Measurements from ENCODE around the gene IRF7.

Gene IRF7

GRCh38 chr11:630871-631270, 15.1 kb upstream of the IRF7 start:
- peaks cover 3% of the 10 kb centered on the region for H3K9me3 Mint-ChIP-seq
- ATAC-seq = no peak
- H3K4me1 Mint-ChIP-seq = peaks cover 26% of the 10 kb centered on the region
- H3K27me3 Mint-ChIP-seq = peaks cover 25% of the 10 kb centered on the region
- no peak overlapping the region for H3K27ac Mint-ChIP-seq
- H3K36me3 Mint-ChIP-seq = peaks cover 7% of the 10 kb centered on the region
- H3K4me3 Mint-ChIP-seq = no peak overlapping the region

DNA sequence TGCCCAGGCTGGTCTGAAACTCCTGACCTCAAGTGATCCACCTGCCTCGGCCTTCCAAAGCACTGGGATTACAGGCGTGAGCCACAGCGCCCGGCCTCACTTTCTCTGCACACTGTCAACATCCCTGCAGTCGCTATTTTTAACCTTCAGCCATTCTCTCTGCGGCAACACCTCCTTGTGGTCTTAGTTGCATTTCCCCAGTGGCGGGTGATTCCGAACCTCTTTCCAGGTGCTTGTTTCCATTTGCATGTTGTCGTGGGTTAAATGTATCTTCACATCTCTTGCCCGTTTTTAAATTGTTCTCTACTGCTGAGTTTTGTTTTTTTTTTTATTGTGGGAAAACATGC, 13.5 kb upstream of the IRF7 start:
- Mint-ChIP-seq H3K27me3 (peaks cover 30% of the 10 kb centered on the region), H3K4me3 (peak overlapping the region; percentile 68), H3K9me3 (peaks cover 3% of the 10 kb centered on the region), H3K27ac (peak overlapping the region; percentile 71), H3K36me3 (peaks cover 7% of the 10 kb centered on the region), H3K4me1 (peaks cover 26% of the 10 kb centered on the region)
- ATAC-seq = no peak

DNA sequence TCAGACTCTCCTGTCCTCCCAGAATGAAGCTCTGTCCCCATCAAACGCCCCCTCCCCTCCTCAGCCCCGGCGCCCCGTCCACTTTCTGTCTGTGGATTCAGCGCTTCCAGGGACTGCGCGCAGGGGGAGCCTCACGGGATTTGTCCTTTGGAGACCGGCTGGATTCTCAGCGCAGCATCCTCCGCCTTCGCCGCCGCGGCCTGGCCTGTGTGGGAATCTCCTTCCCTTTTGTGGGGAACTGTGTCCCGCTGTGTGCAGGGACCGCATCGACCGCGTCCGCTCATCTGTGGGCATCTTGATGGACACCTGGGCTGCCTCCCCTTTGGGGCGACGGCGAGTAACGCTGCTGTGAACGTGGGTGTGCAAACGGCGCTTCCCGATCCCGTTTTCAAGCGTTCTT, 12.3 kb upstream of the IRF7 start:
- H3K36me3 Mint-ChIP-seq = peaks cover 13% of the 10 kb centered on the region
- H3K4me3 Mint-ChIP-seq = peak overlapping the region; percentile 68
- ATAC-seq = no peak
- H3K27me3 Mint-ChIP-seq = peaks cover 38% of the 10 kb centered on the region
- no peak overlapping the region for H3K27ac Mint-ChIP-seq
- H3K9me3 Mint-ChIP-seq = peaks cover 3% of the 10 kb centered on the region
- peaks cover 26% of the 10 kb centered on the region for H3K4me1 Mint-ChIP-seq

GRCh38 chr11:627308-627576, 11.5 kb upstream of the IRF7 start:
- Mint-ChIP-seq H3K27ac (no peak overlapping the region), H3K27me3 (peaks cover 41% of the 10 kb centered on the region)
- ATAC-seq = no peak

GRCh38 chr11:626475-627307, 10.9 kb upstream of the IRF7 start, which contains the start of gene SCT:
SCT (minus strand) TSS chr11:627181; CDS start chr11:627143, 38 bp downstream.
- peaks cover 26% of the 10 kb centered on the region for H3K4me1 Mint-ChIP-seq
- H3K27me3 Mint-ChIP-seq = peaks cover 41% of the 10 kb centered on the region
- H3K36me3 Mint-ChIP-seq = peaks cover 26% of the 10 kb centered on the region
- no peak within 1 kb of the TSS for H3K27ac Mint-ChIP-seq
- H3K4me3 Mint-ChIP-seq = no peak within 1 kb of the TSS
- H3K9me3 Mint-ChIP-seq = peaks cover 3% of the 10 kb centered on the region
- ATAC-seq = peak; percentile 6

More at GRCh38 chr11:627308-627576, 11.5 kb upstream of the IRF7 start:
- Mint-ChIP-seq H3K36me3 (peaks cover 21% of the 10 kb centered on the region), H3K4me1 (peaks cover 26% of the 10 kb centered on the region), H3K4me3 (no peak overlapping the region), H3K9me3 (peaks cover 3% of the 10 kb centered on the region)

GRCh38 chr11:625636-626268, 10.0 kb upstream of the IRF7 start:
- Mint-ChIP-seq H3K27ac (no peak overlapping the region), H3K27me3 (peaks cover 41% of the 10 kb centered on the region), H3K4me1 (peaks cover 26% of the 10 kb centered on the region), H3K9me3 (peaks cover 3% of the 10 kb centered on the region), H3K4me3 (no peak overlapping the region), H3K36me3 (peaks cover 26% of the 10 kb centered on the region)
- ATAC-seq = no peak

DNA sequence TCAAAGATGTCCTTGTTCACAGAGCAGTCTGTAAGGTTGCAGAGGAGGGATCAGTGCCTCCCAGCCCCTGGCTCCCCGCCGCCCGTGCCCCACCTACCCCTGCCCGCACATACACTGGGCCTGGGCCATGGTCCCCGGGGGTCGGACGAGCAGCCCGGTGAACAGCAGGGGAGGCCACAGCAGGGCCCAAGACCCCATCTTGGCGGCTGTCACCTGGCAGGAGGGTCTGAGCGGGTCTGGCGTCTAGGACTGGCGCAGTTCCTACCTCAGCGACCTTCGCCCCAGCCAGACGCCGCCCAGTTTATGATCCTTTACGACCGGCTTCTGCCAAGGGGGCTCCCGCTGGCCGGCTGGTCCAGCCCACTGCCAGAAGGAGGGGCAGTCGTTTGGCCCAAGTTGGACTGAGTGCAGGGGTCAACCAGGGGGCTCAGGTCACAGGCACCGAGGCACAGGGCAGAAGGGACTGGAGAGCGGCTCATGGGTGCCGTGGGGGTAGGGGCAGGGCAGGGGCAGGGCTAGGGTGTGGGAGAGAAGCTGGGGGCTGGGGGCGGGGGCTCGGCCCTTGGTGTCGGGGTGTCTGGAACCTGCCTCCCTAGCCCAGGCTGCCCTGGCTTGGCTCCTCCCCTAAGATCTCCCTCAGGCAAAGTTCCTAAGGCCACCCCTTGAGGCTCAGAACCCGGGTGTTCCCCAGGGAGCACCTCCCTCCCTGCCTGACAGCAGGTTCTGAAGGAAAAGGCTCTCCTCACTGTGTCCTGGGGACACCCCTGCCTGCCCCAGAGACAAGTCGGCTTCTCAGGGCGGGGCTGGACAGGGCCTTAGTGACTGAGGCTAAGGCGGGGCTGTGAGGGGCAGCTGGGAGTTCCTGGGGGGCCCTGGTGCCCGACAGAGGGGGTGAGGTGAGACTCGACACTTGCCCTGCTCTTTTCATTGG, 9.2 kb upstream of the IRF7 start, which contains the start of gene CDHR5:
CDHR5 (minus strand) TSS at position 251 of the 931 bp plus-strand sequence; CDS start at position 198, 53 bp downstream.
- peaks cover 3% of the 10 kb centered on the region for H3K9me3 Mint-ChIP-seq
- H3K27ac Mint-ChIP-seq = no peak within 1 kb of the TSS
- peaks cover 26% of the 10 kb centered on the region for H3K36me3 Mint-ChIP-seq
- H3K4me1 Mint-ChIP-seq = peaks cover 26% of the 10 kb centered on the region
- H3K27me3 Mint-ChIP-seq = peaks cover 41% of the 10 kb centered on the region
- H3K4me3 Mint-ChIP-seq = no peak within 1 kb of the TSS
- ATAC-seq = no peak

DNA sequence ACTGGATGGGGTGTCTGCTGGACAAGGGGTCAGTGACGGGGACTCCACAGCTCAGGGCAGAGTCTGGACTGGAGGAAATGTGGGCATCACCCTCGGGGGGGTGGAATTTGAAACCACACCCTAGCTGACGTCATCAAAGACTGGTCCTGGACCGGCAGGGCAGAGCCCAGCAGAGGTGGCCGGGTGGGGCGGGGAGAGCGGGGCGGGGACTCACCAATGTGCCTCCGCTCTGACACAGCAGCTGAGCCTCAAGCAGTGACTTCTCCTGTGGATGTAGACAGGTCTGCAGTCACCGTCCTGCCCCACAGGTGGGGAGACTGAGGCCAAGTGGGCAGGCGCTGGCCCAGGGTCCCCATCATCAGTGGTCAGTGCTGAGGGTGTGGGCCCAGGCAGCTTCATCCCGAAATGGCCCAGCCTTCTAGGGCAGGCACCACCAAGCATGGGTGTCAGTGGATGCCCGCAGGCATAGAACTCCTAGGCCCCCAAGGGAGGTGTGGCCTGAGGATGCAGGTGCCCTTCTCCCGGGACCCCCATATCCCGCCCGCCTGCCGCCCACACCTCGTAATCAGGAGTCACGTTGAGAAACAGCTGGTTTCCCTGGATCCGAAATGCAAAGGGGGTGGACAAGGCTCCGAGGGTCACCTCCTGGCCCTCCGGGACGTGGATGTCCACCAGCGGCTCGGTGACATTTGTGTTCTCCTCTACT, 8.4 kb upstream of the IRF7 start:
- ATAC-seq = no peak

DNA sequence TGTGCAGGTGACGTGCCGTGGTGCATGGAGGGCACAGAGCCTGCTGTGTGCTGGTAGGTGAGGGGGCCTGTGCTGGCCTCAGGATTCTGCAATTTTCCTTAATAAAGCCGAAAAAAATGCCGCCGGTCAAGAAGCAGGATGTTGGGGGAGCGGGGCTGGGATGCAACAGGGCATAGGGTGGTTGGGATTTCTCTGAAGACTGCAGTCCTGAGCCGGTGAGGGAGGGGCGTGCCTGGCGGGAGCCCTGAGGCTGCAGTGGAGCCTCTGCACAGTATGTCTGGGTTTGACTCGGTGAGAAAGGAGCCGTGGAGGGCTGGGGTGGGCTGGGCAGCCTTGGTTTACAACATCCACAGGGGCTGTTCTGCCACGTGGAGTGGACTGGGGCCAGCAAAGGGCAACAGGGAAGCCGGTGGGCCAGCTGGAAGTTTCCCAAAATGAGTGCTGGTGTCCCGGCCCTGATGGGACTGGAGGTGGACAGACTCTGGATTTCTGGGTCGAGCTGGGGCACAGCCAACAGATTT, 7.7 kb upstream of the IRF7 start:
- peaks cover 30% of the 10 kb centered on the region for H3K36me3 Mint-ChIP-seq
- ATAC-seq = no peak
- peaks cover 3% of the 10 kb centered on the region for H3K9me3 Mint-ChIP-seq
- H3K27ac Mint-ChIP-seq = no peak overlapping the region
- H3K4me1 Mint-ChIP-seq = peaks cover 13% of the 10 kb centered on the region
- H3K27me3 Mint-ChIP-seq = peaks cover 32% of the 10 kb centered on the region
- no peak overlapping the region for H3K4me3 Mint-ChIP-seq

More for the DNA sequence above, 8.4 kb upstream of the IRF7 start:
- Mint-ChIP-seq H3K4me1 (peaks cover 21% of the 10 kb centered on the region), H3K4me3 (no peak overlapping the region), H3K9me3 (peaks cover 3% of the 10 kb centered on the region), H3K36me3 (peaks cover 26% of the 10 kb centered on the region), H3K27me3 (peaks cover 39% of the 10 kb centered on the region), H3K27ac (no peak overlapping the region)

- Mint-ChIP-seq H3K9me3 (no peaks in the 10 kb centered on the region), H3K4me3 (no peak overlapping the region), H3K27ac (no peak overlapping the region), H3K27me3 (peaks cover 20% of the 10 kb centered on the region), H3K4me1 (peaks cover 4% of the 10 kb centered on the region), H3K36me3 (peaks cover 26% of the 10 kb centered on the region)
- no peak for ATAC-seq
Measured at GRCh38 chr11:621838-622237, 6.1 kb upstream of the IRF7 start.

DNA sequence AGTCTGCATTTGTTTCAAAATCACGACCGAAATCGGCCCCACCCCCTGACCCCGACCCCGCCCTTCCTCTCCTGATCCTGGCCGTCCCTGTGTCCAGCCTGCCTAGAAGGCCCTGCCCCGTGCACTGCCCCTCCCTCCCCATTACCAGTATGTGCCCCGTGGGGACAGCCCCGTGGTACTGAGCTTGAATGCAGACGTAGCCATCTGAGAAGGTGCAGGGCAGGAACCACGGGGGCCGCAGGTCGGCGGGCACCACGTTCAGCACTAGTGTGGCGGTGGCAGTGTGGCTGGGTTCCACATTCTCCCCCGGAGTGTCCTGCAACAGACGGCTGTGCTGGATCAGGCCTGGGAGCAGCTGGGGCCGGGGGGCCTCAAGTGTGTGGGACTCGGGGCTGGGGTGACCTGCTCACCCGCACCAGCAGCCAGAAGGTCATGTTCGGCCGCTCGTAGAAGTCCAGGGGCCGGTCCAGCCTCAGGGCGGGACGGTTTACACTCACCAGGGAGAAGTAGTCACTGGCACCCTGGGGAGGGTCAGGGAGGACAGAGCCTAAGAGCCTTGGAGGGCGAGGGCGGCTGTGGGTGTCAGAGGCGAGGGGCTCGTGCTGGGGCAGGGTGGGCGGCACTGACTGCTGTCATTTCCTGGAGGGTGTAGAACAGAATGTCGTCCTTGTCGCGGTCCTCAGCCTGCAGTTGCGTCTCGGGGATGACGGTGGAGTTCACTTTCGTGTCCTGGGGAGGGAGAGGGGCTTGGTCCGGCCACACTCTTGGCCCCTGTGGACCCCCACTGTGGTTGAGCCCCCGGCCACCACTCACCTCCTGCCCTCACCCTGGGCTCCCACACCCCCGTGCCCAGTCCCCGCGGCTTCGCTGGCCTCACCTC, 5.4 kb upstream of the IRF7 start:
- H3K4me3 Mint-ChIP-seq = no peak overlapping the region
- H3K4me1 Mint-ChIP-seq = peaks cover 8% of the 10 kb centered on the region
- no peaks in the 10 kb centered on the region for H3K9me3 Mint-ChIP-seq
- peaks cover 26% of the 10 kb centered on the region for H3K36me3 Mint-ChIP-seq
- H3K27me3 Mint-ChIP-seq = peaks cover 20% of the 10 kb centered on the region
- H3K27ac Mint-ChIP-seq = no peak overlapping the region
- ATAC-seq = no peak

- H3K36me3 Mint-ChIP-seq = peaks cover 26% of the 10 kb centered on the region
- ATAC-seq = no peak
- no peaks in the 10 kb centered on the region for H3K9me3 Mint-ChIP-seq
- no peak overlapping the region for H3K4me3 Mint-ChIP-seq
- H3K27me3 Mint-ChIP-seq = peaks cover 19% of the 10 kb centered on the region
- no peak overlapping the region for H3K27ac Mint-ChIP-seq
- H3K4me1 Mint-ChIP-seq = peaks cover 9% of the 10 kb centered on the region
Measured at GRCh38 chr11:620201-620600, 4.5 kb upstream of the IRF7 start.

DNA sequence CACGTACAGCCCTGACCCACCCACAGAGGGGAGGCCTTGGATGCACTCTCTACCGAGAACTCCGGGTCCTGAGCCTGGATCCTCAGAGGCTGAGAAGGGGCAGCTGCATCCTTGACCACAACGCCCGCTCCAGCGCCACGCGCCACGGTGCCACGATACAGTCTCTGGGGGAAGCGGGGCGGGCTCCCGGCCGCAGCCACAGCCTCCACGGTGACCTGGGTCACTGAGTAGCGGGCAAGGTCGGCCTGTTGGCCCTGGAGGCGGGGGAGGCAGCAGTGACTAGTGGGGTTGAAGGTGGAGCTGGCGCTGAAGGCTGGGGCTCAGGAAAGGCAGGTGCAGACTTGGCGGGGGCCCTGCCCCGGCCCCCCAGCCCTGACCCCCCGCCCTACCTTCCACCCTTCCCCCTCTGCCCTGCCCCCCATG, 3.9 kb upstream of the IRF7 start:
- H3K27me3 Mint-ChIP-seq = peaks cover 13% of the 10 kb centered on the region
- H3K4me1 Mint-ChIP-seq = peaks cover 11% of the 10 kb centered on the region
- peaks cover 26% of the 10 kb centered on the region for H3K36me3 Mint-ChIP-seq
- no peak for ATAC-seq
- no peak overlapping the region for H3K27ac Mint-ChIP-seq
- no peaks in the 10 kb centered on the region for H3K9me3 Mint-ChIP-seq
- H3K4me3 Mint-ChIP-seq = no peak overlapping the region
